Measurements from ENCODE around the gene IL1R2.

DNA sequence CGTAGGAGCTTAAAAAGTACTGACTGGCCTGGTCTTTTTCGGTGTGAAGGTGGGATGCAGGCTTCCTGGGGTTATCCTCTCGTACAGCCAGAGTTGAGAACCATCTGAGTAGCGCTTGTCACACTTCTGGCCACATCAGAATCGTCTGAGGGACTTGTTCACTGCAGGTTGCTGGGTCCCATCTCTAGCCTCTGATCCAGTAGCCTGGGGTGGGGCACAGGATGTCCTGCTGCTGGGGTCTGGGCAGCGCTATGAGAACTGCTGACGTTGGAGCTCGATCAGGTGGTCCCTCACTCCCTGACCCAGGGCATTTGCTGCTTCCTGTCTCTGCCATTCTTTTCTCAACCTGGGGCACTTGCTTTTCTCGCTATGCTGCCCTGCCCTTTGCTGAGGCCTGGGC is 7.1 kb upstream of the IL1R2 start:
- TF ChIP-seq, protein P1, sequence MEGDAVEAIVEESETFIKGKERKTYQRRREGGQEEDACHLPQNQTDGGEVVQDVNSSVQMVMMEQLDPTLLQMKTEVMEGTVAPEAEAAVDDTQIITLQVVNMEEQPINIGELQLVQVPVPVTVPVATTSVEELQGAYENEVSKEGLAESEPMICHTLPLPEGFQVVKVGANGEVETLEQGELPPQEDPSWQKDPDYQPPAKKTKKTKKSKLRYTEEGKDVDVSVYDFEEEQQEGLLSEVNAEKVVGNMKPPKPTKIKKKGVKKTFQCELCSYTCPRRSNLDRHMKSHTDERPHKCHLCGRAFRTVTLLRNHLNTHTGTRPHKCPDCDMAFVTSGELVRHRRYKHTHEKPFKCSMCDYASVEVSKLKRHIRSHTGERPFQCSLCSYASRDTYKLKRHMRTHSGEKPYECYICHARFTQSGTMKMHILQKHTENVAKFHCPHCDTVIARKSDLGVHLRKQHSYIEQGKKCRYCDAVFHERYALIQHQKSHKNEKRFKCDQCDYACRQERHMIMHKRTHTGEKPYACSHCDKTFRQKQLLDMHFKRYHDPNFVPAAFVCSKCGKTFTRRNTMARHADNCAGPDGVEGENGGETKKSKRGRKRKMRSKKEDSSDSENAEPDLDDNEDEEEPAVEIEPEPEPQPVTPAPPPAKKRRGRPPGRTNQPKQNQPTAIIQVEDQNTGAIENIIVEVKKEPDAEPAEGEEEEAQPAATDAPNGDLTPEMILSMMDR (IDR thresholded peaks at IDR 0.05), result no peak
- no peak for TF ChIP-seq POLR2A (IDR thresholded peaks at IDR 0.05)
